HG02678 (cell line): Measurements from ENCODE around the gene WDFY4.

Experiments used
- ATAC-seq: cut with Tn5 transposase; IDR thresholded peaks from one replicate; pipeline ENCODE4 v1.9.1; 2021; ENCODE audit warnings: mild to moderate bottlenecking, moderate library complexity; ENCODE audit not compliant: unreplicated experiment

Gene WDFY4

GRCh38 chr10:48789486-48790456, 105.1 kb downstream of the WDFY4 start:
- ATAC-seq, result no peak

- ATAC-seq, result no peak
Measured at GRCh38 chr10:48790457-48791044, 105.9 kb downstream of the WDFY4 start.

GRCh38 chr10:48791267-48791928, 106.7 kb downstream of the WDFY4 start:
- no peak for ATAC-seq

- no peak for ATAC-seq
Measured at GRCh38 chr10:48792121-48792520, 107.4 kb downstream of the WDFY4 start.

GRCh38 chr10:48792687-48793096, 108.0 kb downstream of the WDFY4 start:
- no peak for ATAC-seq

- ATAC-seq, result no peak
Measured at GRCh38 chr10:48794074-48794473, 109.4 kb downstream of the WDFY4 start.

- ATAC-seq, result no peak
Measured at GRCh38 chr10:48796713-48797245, 112.1 kb downstream of the WDFY4 start.

- ATAC-seq, result no peak
Measured at GRCh38 chr10:48797830-48798229, 113.2 kb downstream of the WDFY4 start.

- ATAC-seq, result no peak
Measured at GRCh38 chr10:48798481-48799254, 114.0 kb downstream of the WDFY4 start.

GRCh38 chr10:48799341-48800006, 114.8 kb downstream of the WDFY4 start:
- no peak for ATAC-seq

GRCh38 chr10:48800007-48800675, 115.5 kb downstream of the WDFY4 start:
- ATAC-seq, result no peak

GRCh38 chr10:48801001-48801421, 116.3 kb downstream of the WDFY4 start:
- ATAC-seq, result no peak

GRCh38 chr10:48802611-48803071, 118.0 kb downstream of the WDFY4 start:
- peak; percentile 87 for ATAC-seq

- ATAC-seq, result no peak
Measured at GRCh38 chr10:48803801-48804584, 119.3 kb downstream of the WDFY4 start.

- peak; percentile 31 for ATAC-seq
Measured at GRCh38 chr10:48804740-48805182, 120.1 kb downstream of the WDFY4 start.

- no peak for ATAC-seq
Measured at GRCh38 chr10:48805411-48805810, 120.7 kb downstream of the WDFY4 start.

- ATAC-seq, result no peak
Measured at GRCh38 chr10:48805848-48806247, 121.2 kb downstream of the WDFY4 start.

GRCh38 chr10:48806342-48806741, 121.7 kb downstream of the WDFY4 start:
- ATAC-seq, result no peak
